HepG2 (cell line): Measurements from ENCODE around the gene BCL2L11. TPM values are rescaled to one million over a fixed set of nuclear protein-coding genes. Genes with fewer than 3 reads are reported as not detected.

Experiments used
- ATAC-seq: fragments of 200-7000 bp; cut with Tn5 transposase; 3 replicates; pipeline ENCODE4 v1.9.1; 2020; ENCODE audit warnings: mild to moderate bottlenecking, moderate library complexity
- BruUV-seq: library from RNA; stranded (reverse); fragments of 400-500 nt; replicated peaks from 2 replicates; lab custom pipeline; 2021; lab: Mats Ljungman, UMichigan
- CTCF ChIA-PET: fragments of 300-600 bp; formaldehyde crosslinking; extraction: SDS; loops from one replicate; lab custom pipeline; 2021; ENCODE audit warnings: low total read pairs, inconsistent platforms, low intra/inter-chr PET ratio; lab: Yijun Ruan, JAX
- POLR2A ChIA-PET: fragments of 350-600 bp; sonication (Branson Sonifier 250); formaldehyde crosslinking; loops from one replicate; lab custom pipeline; 2020; ENCODE audit warnings: antibody characterized with exemption, inconsistent platforms; lab: Yijun Ruan, JAX
- DNase-seq: peaks from one replicate; pipeline ENCODE4 v3.0.0-alpha.2; 2015; ENCODE audit warnings: low spot score
- FAIRE-seq: peaks from 3 replicates; lab custom pipeline; 2011; peaks lifted over from hg19 to GRCh38; lab: Jason Lieb, UNC
- H2AFZ ChIP-seq: one replicate; pipeline ENCODE4 v1.6.1; 2011; ENCODE audit warnings: low read length, inconsistent platforms
- H3K27ac ChIP-seq: fragments of 300-600 bp; 3 replicates; pipeline ENCODE4 v1.8.0; 2011; ENCODE audit warnings: mixed run types, mild to moderate bottlenecking, mixed read lengths, low read length, inconsistent platforms; ENCODE audit not compliant: insufficient read depth; ENCODE audit errors: extremely low read length
- H3K27me3 ChIP-seq, 2 experiments: fragments of 200-600 bp in 1 of 2; 2 replicates in 1 of 2; 3 replicates in 1 of 2; pipeline versions ENCODE4 v1.6.0 to v1.8.0; 2011; ENCODE audit warnings: low read length in 2 of 2, mild to moderate bottlenecking in 2 of 2, moderate library complexity in 2 of 2, inconsistent platforms in 1 of 2; ENCODE audit not compliant: insufficient read depth in 2 of 2, control insufficient read depth in 1 of 2
- H3K36me3 ChIP-seq, 2 experiments: fragments of 200-600 bp in 1 of 2; replicated peaks in 1 of 2; 2 replicates in 1 of 2; 3 replicates in 1 of 2; pipeline versions ENCODE4 v1.5.1 to v1.8.0; 2011; ENCODE audit warnings: low read length in 2 of 2, inconsistent platforms in 1 of 2; ENCODE audit not compliant: insufficient read depth in 2 of 2, control insufficient read depth in 1 of 2
- H3K4me1 ChIP-seq: 2 replicates; pipeline ENCODE4 v1.5.1; 2012; ENCODE audit warnings: low read length, inconsistent platforms; ENCODE audit not compliant: insufficient read depth
- H3K4me2 ChIP-seq: 2 replicates; pipeline ENCODE4 v1.6.0; 2011; ENCODE audit warnings: low read depth, low read length, inconsistent platforms
- H3K4me3 ChIP-seq, 3 experiments: fragments of 200-600 bp in 1 of 3; sonication (generic), shearing (Covaris generic) in 1 of 3; replicated peaks in 1 of 3; 2 replicates each; pipeline ENCODE4 v1.5.1; 2011 to 2016; ENCODE audit warnings: low read length in 3 of 3, inconsistent platforms in 2 of 3, low read depth in 2 of 3, mild to moderate bottlenecking in 2 of 3, control low read depth in 1 of 3, mixed read lengths in 1 of 3; ENCODE audit not compliant: insufficient read depth in 1 of 3
- H3K79me2 ChIP-seq: one replicate; pipeline ENCODE4 v1.6.1; 2011; ENCODE audit warnings: low read length, inconsistent platforms; ENCODE audit not compliant: insufficient read depth
- H3K9ac ChIP-seq: 2 replicates; pipeline ENCODE4 v1.6.0; 2011; ENCODE audit warnings: mild to moderate bottlenecking, low read depth, low read length, inconsistent platforms; ENCODE audit not compliant: insufficient read depth
- H3K9me3 ChIP-seq: 2 replicates; pipeline ENCODE4 v1.5.1; 2012; ENCODE audit warnings: mild to moderate bottlenecking, low read length
- H4K20me1 ChIP-seq: 2 replicates; pipeline ENCODE4 v1.6.0; 2011; ENCODE audit warnings: inconsistent platforms, mild to moderate bottlenecking, low read length, moderate library complexity; ENCODE audit not compliant: insufficient read depth
- ARNT ChIP-seq: fragments of 450-650 bp; IDR thresholded peaks from 2 replicates; pipeline ENCODE4 v1.6.1; 2017
- DMTF1 ChIP-seq: sonication (generic); formaldehyde crosslinking; IDR thresholded peaks from 2 replicates; pipeline ENCODE4 v1.4.0; 2020; ENCODE audit warnings: mild to moderate bottlenecking, missing genetic modification reagents
- GLI4 ChIP-seq: sonication (generic); formaldehyde crosslinking; IDR thresholded peaks from 2 replicates; pipeline ENCODE4 v1.5.1; 2020; ENCODE audit warnings: missing genetic modification reagents, mild to moderate bottlenecking, moderate library complexity, borderline replicate concordance
- HOXD1 ChIP-seq: sonication (generic); formaldehyde crosslinking; IDR thresholded peaks from 2 replicates; pipeline ENCODE4 v1.5.0; 2020; ENCODE audit warnings: missing genetic modification reagents
- KLF9 ChIP-seq: IDR thresholded peaks from 2 replicates; pipeline ENCODE4 v1.6.1; 2016; ENCODE audit warnings: low read depth
- MBD4 ChIP-seq: IDR thresholded peaks from 2 replicates; pipeline ENCODE4 v1.6.1; 2012; ENCODE audit warnings: low read length, inconsistent platforms, borderline replicate concordance
- NCOR1 ChIP-seq: fragments of 200-600 bp; sonication (generic); IDR thresholded peaks from 2 replicates; pipeline ENCODE4 v1.7.0; 2017; ENCODE audit warnings: antibody characterized with exemption, low read length, borderline replicate concordance
- NRL ChIP-seq: sonication (generic); formaldehyde crosslinking; IDR thresholded peaks from 2 replicates; pipeline ENCODE4 v1.5.0; 2020; ENCODE audit warnings: missing genetic modification reagents, mild to moderate bottlenecking, moderate library complexity, borderline replicate concordance
- RARA ChIP-seq: IDR thresholded peaks from 2 replicates; pipeline ENCODE4 v1.6.1; 2016; ENCODE audit warnings: missing genetic modification reagents, missing compliant biosample characterization
- REL ChIP-seq: sonication (generic); formaldehyde crosslinking; conservative IDR thresholded peaks from 2 replicates; pipeline ENCODE4 v1.8.0; 2022; ENCODE audit warnings: mild to moderate bottlenecking, missing genetic modification reagents, moderate library complexity
- SMARCC2 ChIP-seq: fragments of 450-650 bp; IDR thresholded peaks from 2 replicates; pipeline ENCODE4 v1.6.1; 2017; ENCODE audit warnings: antibody characterized with exemption, mild to moderate bottlenecking
- TOE1 ChIP-seq: sonication (generic); formaldehyde crosslinking; IDR thresholded peaks from 2 replicates; pipeline ENCODE4 v1.4.0; 2020; ENCODE audit warnings: mild to moderate bottlenecking, missing genetic modification reagents
- ZMYM4 ChIP-seq: sonication (generic); formaldehyde crosslinking; IDR thresholded peaks from 2 replicates; pipeline ENCODE4 v1.8.1; 2023; ENCODE audit warnings: mild to moderate bottlenecking, missing genetic modification reagents
- ZNF496 ChIP-seq: sonication (generic); formaldehyde crosslinking; IDR thresholded peaks from 2 replicates; pipeline ENCODE4 v1.8.1; 2023; ENCODE audit warnings: mild to moderate bottlenecking, moderate library complexity, missing genetic modification reagents; ENCODE audit not compliant: insufficient replicate concordance
- ZNF564 ChIP-seq: sonication (generic); formaldehyde crosslinking; IDR thresholded peaks from 2 replicates; pipeline ENCODE4 v1.8.1; 2023; ENCODE audit warnings: mild to moderate bottlenecking, missing genetic modification reagents
- ZNF614 ChIP-seq: IDR thresholded peaks from 2 replicates; pipeline ENCODE4 v1.6.1; 2018; ENCODE audit warnings: missing biosample characterization, missing genetic modification reagents, inconsistent platforms, borderline replicate concordance
- WGBS: methylation state at CpG from one replicate; pipeline ENCODE4 v1.1.6; 2017; ENCODE audit warnings: low lambda C conversion rate; 5-methylcytosine and 5-hydroxymethylcytosine counted together
- in situ Hi-C: cut with HindIII; loops from 2 replicates; pipeline ENCODE4 v1.10.0; 2017; ENCODE audit warnings: low pct_unique_long_range_greater_than_20kb; ENCODE audit not compliant: extremely low pct_ligation_motif_present
- intact Hi-C: fragments of 100-400 bp; cut with micrococcal nuclease; formaldehyde crosslinking; loops from one replicate; pipeline ENCODE4 v1.10.0; 2022; ENCODE audit not compliant: unreplicated experiment
- polyA plus RNA-seq, 8 experiments: library from polyadenylated mRNA; depleted of rRNA in 3 of 8; stranded (reverse) in 7 of 8; unstranded in 1 of 8; fragments of >200 nt; fragmentation: Illumina TruSeq in 4 of 8; extraction: Trizol in 4 of 8; gene quantifications; 2 replicates each; pipeline versions ENCODE4 v1.2.1 to v1.2.3, GENCODE V29; 2011 to 2016; ENCODE audit warnings: low read depth in 4 of 8, missing spikeins in 1 of 8, mixed read lengths in 1 of 8; ENCODE audit not compliant: insufficient read depth in 1 of 8
- total RNA-seq, 5 experiments: library from RNA; depleted of rRNA; stranded (reverse); fragments of >200 nt; fragmentation: Illumina TruSeq; extraction: Trizol; gene quantifications; 2 replicates each; pipeline ENCODE4 v1.2.3, GENCODE V29; 2016; ENCODE audit warnings: low read depth in 1 of 5
- TF ChIP-seq, protein P1 (sequence below): sonication (generic); formaldehyde crosslinking; IDR thresholded peaks from 2 replicates; pipeline ENCODE4 v1.5.0; 2020; ENCODE audit warnings: missing genetic modification reagents

The BCL2L11 gene
- total and polyA plus RNA-seq, 2 of the 13 experiments (the other 11 are each of a cell fraction or from before 2014, with no cell fraction given), result 6.1 to 9.7 TPM

- FAIRE-seq (no peak), DNase-seq (no peak), ATAC-seq (no peak)
- intact Hi-C loops (no loop called here), in situ Hi-C loops (no loop called here)
- Histone ChIP-seq H3K9me3 (no peaks in the 10 kb centered on the region), H3K79me2 (no peaks in the 10 kb centered on the region), H3K36me3 (no peaks in the 10 kb centered on the region), H3K4me2 (no peak overlapping the region), H3K27me3 (no peaks in the 10 kb centered on the region; a peak in 1 of 5 replicates), H3K4me1 (peaks cover 38% of the 10 kb centered on the region), H4K20me1 (no peaks in the 10 kb centered on the region), H3K27ac (no peak overlapping the region), H2AFZ (no peak overlapping the region), H3K4me3 (no peak overlapping the region), H3K9ac (no peak overlapping the region)
- no peak for TF ChIP-seq KLF9
- no peak for TF ChIP-seq ZMYM4 (CRISPR knock-in tag)
- TF ChIP-seq ZNF496 (CRISPR knock-in tag), result no peak
- TF ChIP-seq GLI4 (CRISPR knock-in tag), result no peak
- TF ChIP-seq SMARCC2, result no peak
- TF ChIP-seq NRL (CRISPR knock-in tag), result no peak
- TF ChIP-seq TOE1 (CRISPR knock-in tag), result no peak
- no peak for TF ChIP-seq DMTF1 (CRISPR knock-in tag)
- no peak for TF ChIP-seq NCOR1
- TF ChIP-seq MBD4, result no peak
- no peak for TF ChIP-seq ZNF564 (CRISPR knock-in tag)
- no peak for TF ChIP-seq ZNF614 (CRISPR knock-in tag)
- no peak for TF ChIP-seq RARA (CRISPR knock-in tag)
- TF ChIP-seq, protein P1, sequence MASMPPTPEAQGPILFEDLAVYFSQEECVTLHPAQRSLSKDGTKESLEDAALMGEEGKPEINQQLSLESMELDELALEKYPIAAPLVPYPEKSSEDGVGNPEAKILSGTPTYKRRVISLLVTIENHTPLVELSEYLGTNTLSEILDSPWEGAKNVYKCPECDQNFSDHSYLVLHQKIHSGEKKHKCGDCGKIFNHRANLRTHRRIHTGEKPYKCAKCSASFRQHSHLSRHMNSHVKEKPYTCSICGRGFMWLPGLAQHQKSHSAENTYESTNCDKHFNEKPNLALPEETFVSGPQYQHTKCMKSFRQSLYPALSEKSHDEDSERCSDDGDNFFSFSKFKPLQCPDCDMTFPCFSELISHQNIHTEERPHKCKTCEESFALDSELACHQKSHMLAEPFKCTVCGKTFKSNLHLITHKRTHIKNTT (CRISPR knock-in tag), result no peak
- no peak for TF ChIP-seq ARNT
- TF ChIP-seq HOXD1, result no peak
- TF ChIP-seq REL (CRISPR knock-in tag), result no peak
- no TSS peak for BruUV-seq
- whole genome bisulfite sequencing, result 83% methylated on average over 2 of the region's 2 CpGs
- ChIA-PET POLR2A (no interaction called here), CTCF (no interaction called here)
Measured at GRCh38 chr2:111189106-111189505, 68.4 kb downstream of the BCL2L11 start.
